Nephron (organoid): Measurements from ENCODE around the gene DLGAP1.
A peak's percentile ranks its signal among the peaks of the same experiment; 100 is the strongest.

Source experiments
- H3K27ac Mint-ChIP-seq, 3 experiments: 2 replicates each; pipeline ENCODE4 v1.8.0; 2020; ENCODE audit warnings: mixed read lengths in 3 of 3, mild to moderate bottlenecking in 2 of 3, moderate library complexity in 1 of 3
- H3K27me3 Mint-ChIP-seq: 2 replicates; pipeline ENCODE4 v1.8.0; 2021; ENCODE audit warnings: low read depth, mild to moderate bottlenecking, moderate library complexity, mixed read lengths
- H3K36me3 Mint-ChIP-seq: 2 replicates; pipeline ENCODE4 v1.8.0; 2020; ENCODE audit warnings: low read depth, mixed read lengths
- H3K4me1 Mint-ChIP-seq: 2 replicates; pipeline ENCODE4 v1.8.0; 2020; ENCODE audit warnings: mixed read lengths
- H3K4me3 Mint-ChIP-seq, 3 experiments: 2 replicates each; pipeline ENCODE4 v1.8.0; 2020; ENCODE audit warnings: mild to moderate bottlenecking in 3 of 3, mixed read lengths in 3 of 3, moderate library complexity in 2 of 3
- H3K9me3 Mint-ChIP-seq: 2 replicates; pipeline ENCODE4 v1.8.0; 2020; ENCODE audit warnings: mixed read lengths
- TF ChIP-seq, protein P1 (sequence below), 3 experiments: fragments of 200-600 bp; sonication (generic); IDR thresholded peaks; one replicate each; pipeline ENCODE4 v1.5.0; 2021; ENCODE audit warnings: antibody characterized with exemption in 3 of 3; ENCODE audit not compliant: unreplicated experiment in 3 of 3

The DLGAP1 gene

DNA sequence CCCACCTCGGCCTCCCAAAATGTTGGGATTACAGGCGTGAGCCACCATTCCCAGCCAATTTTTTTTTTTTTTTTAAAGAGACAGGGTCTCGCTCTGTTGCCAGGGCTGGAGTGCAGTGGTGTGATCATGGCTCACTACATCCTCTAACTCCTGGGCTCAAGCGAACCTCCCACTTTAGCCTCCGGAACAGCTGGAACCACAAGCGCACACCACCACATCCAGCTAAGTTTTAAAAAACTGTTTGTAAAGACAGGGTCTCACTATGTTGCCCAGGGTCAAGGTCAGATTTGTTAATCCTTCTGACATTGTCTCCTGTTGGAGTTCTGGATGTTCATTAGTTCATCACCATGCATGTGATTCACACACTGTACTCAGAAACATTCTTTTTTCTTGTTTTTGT lies 855.2 kb downstream of the DLGAP1 start:
- Mint-ChIP-seq H3K27me3 (no peaks in the 10 kb centered on the region), H3K9me3 (no peaks in the 10 kb centered on the region)

DNA sequence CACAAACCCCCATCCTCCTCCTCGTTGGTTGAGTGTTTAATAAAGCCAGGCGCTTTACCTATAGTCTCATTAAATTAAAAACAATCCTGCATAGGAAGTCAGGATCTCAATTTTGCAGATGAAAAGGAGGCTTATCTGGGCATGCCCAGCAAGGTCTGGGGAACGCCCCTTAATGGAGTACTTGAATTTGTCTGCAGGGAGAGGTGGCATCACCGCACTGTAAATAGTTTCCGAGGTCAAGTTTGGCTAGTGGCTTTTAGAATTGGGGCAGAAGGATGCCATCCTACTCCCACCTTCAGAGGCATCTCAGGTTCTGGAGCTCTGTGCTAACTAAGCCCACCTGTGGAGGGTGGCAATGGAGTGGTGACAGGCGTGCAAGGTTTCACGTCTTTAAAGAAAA lies 855.9 kb downstream of the DLGAP1 start:
- Mint-ChIP-seq H3K4me3 (no peak overlapping the region), H3K27ac (no peak overlapping the region), H3K36me3 (no peaks in the 10 kb centered on the region), H3K9me3 (no peaks in the 10 kb centered on the region), H3K4me1 (peaks cover 40% of the 10 kb centered on the region), H3K27me3 (no peaks in the 10 kb centered on the region)
- TF ChIP-seq, protein P1, sequence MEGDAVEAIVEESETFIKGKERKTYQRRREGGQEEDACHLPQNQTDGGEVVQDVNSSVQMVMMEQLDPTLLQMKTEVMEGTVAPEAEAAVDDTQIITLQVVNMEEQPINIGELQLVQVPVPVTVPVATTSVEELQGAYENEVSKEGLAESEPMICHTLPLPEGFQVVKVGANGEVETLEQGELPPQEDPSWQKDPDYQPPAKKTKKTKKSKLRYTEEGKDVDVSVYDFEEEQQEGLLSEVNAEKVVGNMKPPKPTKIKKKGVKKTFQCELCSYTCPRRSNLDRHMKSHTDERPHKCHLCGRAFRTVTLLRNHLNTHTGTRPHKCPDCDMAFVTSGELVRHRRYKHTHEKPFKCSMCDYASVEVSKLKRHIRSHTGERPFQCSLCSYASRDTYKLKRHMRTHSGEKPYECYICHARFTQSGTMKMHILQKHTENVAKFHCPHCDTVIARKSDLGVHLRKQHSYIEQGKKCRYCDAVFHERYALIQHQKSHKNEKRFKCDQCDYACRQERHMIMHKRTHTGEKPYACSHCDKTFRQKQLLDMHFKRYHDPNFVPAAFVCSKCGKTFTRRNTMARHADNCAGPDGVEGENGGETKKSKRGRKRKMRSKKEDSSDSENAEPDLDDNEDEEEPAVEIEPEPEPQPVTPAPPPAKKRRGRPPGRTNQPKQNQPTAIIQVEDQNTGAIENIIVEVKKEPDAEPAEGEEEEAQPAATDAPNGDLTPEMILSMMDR (IDR thresholded peaks at IDR 0.05; ENCODE audit: unreplicated experiment in 3 of 3): no peak

More for the DNA sequence above, 855.2 kb downstream of the DLGAP1 start:
- TF ChIP-seq, protein P1 (IDR thresholded peaks at IDR 0.05; ENCODE audit: unreplicated experiment in 3 of 3): no peak
- Mint-ChIP-seq H3K36me3 (no peaks in the 10 kb centered on the region), H3K4me1 (peaks cover 33% of the 10 kb centered on the region), H3K27ac (no peak overlapping the region), H3K4me3 (no peak overlapping the region)

DNA sequence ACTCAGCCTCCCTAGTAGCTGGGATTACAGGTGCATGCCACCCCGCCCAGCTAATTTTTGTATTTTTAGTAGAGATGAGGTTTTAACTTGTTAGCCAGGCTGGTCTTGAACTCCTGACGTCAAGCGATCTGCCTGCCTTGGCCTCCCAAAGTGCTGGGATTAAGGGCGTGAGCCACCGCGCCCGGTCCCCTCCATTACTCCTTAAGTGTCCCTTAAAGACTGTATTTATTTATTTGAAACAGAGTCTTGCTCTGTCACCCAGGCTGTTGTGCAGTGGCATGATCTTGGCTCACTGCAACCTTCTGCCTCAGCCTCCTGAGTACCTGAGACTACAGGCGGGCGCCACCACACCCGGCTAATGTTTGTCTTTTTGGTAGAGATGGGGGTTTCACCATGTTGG lies 856.5 kb downstream of the DLGAP1 start:
- Mint-ChIP-seq H3K36me3 (no peaks in the 10 kb centered on the region), H3K27me3 (no peaks in the 10 kb centered on the region), H3K9me3 (no peaks in the 10 kb centered on the region), H3K4me3 (no peak overlapping the region), H3K27ac (no peak overlapping the region), H3K4me1 (peaks cover 43% of the 10 kb centered on the region)
- TF ChIP-seq, protein P1 (IDR thresholded peaks at IDR 0.05; ENCODE audit: unreplicated experiment in 3 of 3): no peak

DNA sequence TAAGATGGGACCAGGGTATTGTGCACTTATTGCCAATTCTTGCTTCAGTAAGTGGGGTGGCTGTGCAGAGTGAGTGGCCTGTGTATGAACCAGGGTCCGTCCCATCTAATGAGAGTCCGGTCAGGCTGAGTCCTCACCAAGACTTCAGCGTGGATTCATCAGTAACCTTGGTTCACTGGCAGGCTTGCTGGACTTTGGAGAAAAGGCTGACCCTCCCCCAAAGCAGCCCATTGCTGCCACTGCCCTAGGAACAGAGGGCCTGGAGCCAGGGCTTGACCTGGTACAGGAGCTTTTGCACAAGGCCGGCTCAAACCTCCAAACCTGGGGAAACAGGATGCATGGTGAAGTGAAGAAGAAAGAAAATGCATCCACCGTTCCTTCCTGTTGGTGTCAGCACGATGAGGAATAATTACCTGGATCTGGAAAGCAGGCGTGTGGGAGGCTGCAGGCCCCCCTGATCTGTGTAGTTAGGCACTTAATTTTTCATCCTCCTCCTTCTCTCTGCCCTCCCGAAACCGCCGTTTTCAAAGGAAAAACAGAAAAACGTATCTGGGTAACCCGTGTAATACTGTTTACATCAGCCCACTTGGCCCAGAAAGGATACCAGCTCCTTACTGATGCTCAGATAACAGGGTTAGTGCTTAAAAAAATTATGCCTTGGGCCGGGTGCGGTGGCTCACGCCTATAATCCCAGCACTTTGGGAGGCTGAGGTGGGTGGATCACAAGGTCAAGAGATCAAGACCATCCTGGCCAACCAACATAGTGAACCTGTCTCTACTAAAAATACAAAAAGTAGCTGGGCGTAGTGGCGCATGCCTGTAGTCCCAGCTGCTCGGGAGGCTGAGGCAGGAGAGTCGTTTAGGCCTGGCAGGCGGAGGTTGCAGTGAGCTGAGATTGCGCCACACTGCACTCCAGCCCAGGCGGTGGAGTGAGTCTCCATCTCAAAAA lies 857.4 kb downstream of the DLGAP1 start:
- Mint-ChIP-seq H3K4me1 (peaks cover 51% of the 10 kb centered on the region), H3K4me3 (peak overlapping the region; percentile 29 to 86 (median 73)), H3K27ac (peak overlapping the region; percentile 96 to 98 (median 98)), H3K27me3 (no peaks in the 10 kb centered on the region), H3K36me3 (no peaks in the 10 kb centered on the region), H3K9me3 (no peaks in the 10 kb centered on the region)
- TF ChIP-seq, protein P1 (IDR thresholded peaks at IDR 0.05; ENCODE audit: unreplicated experiment in 3 of 3): no peak

DNA sequence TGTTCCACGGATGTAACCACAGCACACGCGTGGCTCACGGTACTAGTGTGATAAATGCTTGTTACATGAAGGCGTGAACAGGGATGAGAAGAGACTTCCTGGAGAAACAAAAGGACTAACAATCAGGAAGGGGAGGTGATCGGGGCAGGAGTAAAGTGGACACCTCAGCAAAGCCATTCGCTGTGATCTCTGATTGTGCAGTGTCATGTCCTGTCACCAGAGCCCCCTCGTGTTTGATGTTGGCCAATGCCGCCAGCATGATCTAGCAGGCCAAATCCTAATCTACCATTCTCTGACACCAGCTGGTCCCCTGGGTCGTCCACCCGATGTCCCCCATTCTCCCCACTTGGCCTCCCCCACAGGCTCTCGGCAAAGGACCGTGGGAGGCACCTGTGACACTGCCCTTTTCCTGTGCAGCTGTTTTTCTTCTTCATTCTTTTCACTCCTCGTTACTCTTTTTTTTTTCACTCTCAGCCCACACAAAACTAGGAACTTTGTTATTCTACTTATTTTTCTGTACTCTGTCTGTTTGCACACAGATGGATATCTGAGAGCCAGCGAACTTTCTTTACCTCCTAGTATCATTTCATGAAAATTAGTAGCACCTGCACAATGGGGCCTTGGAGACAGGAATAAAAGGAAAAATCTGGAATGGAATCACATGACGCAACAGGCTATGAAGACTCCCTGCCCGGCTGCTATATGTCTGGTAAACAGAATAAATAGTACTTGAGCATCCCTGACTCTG lies 858.3 kb downstream of the DLGAP1 start:
- peaks cover 54% of the 10 kb centered on the region for H3K4me1 Mint-ChIP-seq
- H3K36me3 Mint-ChIP-seq: no peaks in the 10 kb centered on the region
- no peaks in the 10 kb centered on the region for H3K27me3 Mint-ChIP-seq
- H3K27ac Mint-ChIP-seq: peak overlapping the region; percentile 96 to 98 (median 98)
- no peaks in the 10 kb centered on the region for H3K9me3 Mint-ChIP-seq
- H3K4me3 Mint-ChIP-seq: peak overlapping the region; percentile 29 to 86 (median 73)
- TF ChIP-seq, protein P1 (IDR thresholded peaks at IDR 0.05; ENCODE audit: unreplicated experiment in 3 of 3): peak in 1 of 3 experiments; percentile 43
